ENCODE data around the gene PCK1. TPM values are rescaled to one million over a fixed set of nuclear protein-coding genes. Genes with fewer than 3 reads are reported as not detected.
A peak's percentile ranks its signal among the peaks of the same experiment; 100 is the strongest.

PCK1 gene
- total RNA-seq, 2 experiments from 2014 or later: not detected

- Mint-ChIP-seq H3K36me3 (ENCODE audit: low read depth) (no peaks in the 10 kb centered on the region), H3K9me3 (no peaks in the 10 kb centered on the region), H3K27ac (no peak overlapping the region), H3K27me3 (no peaks in the 10 kb centered on the region), H3K4me3 (no peak overlapping the region), H3K4me1 (ENCODE audit: low read depth) (peaks cover 6% of the 10 kb centered on the region)
- ChIA-PET CTCF (no interaction called here), POLR2A (no interaction called here)
- intact Hi-C loops (cut with micrococcal nuclease): no loop called here
- TF ChIP-seq CTCF (IDR thresholded peaks at IDR 0.05): no peak
- DNase-seq: no peak
- ATAC-seq: no peak
Measured at GRCh38 chr20:57525328-57526086, 35.4 kb upstream of the PCK1 start.

GRCh38 chr20:57526087-57526884 lies 34.6 kb upstream of the PCK1 start:
- Mint-ChIP-seq H3K4me1 (ENCODE audit: low read depth) (peaks cover 6% of the 10 kb centered on the region), H3K4me3 (no peak overlapping the region), H3K36me3 (ENCODE audit: low read depth) (no peaks in the 10 kb centered on the region), H3K27me3 (no peaks in the 10 kb centered on the region), H3K27ac (no peak overlapping the region), H3K9me3 (no peaks in the 10 kb centered on the region)
- DNase-seq: peak; percentile 67
- ChIA-PET POLR2A (no interaction called here), CTCF (no interaction called here)
- TF ChIP-seq CTCF (IDR thresholded peaks at IDR 0.05): peak; percentile 22
- intact Hi-C loops (cut with micrococcal nuclease): no loop called here
- ATAC-seq: peak; percentile 56

- Mint-ChIP-seq H3K27ac (no peak overlapping the region), H3K4me3 (no peak overlapping the region), H3K27me3 (no peaks in the 10 kb centered on the region)
Measured at GRCh38 chr20:57526885-57527460, 33.9 kb upstream of the PCK1 start.

GRCh38 chr20:57527728-57528127 lies 33.2 kb upstream of the PCK1 start:
- H3K27ac Mint-ChIP-seq: no peak overlapping the region
- no peaks in the 10 kb centered on the region for H3K9me3 Mint-ChIP-seq
- ChIA-PET CTCF (interaction anchor here (0.8 to 1.3 kb wide), 5 partner anchors 11 to 68 kb away, joined by 3 to 4 read pairs (median 3); no protein-coding TSS in a partner anchor), POLR2A (no interaction called here)
- H3K36me3 Mint-ChIP-seq (ENCODE audit: low read depth): no peaks in the 10 kb centered on the region
- intact Hi-C loops (cut with micrococcal nuclease): no loop called here
- DNase-seq (no peak), ATAC-seq (no peak)
- no peak overlapping the region for H3K4me3 Mint-ChIP-seq
- no peak for TF ChIP-seq CTCF (IDR thresholded peaks at IDR 0.05)
- H3K4me1 Mint-ChIP-seq (ENCODE audit: low read depth): peaks cover 3% of the 10 kb centered on the region
- H3K27me3 Mint-ChIP-seq: no peaks in the 10 kb centered on the region

More at GRCh38 chr20:57526885-57527460, 33.9 kb upstream of the PCK1 start:
- no peak for ATAC-seq
- ChIA-PET POLR2A (no interaction called here), CTCF (interaction anchor here (0.8 to 1.3 kb wide), 4 partner anchors 11 to 68 kb away, joined by 3 to 4 read pairs (median 3); no protein-coding TSS in a partner anchor)
- Mint-ChIP-seq H3K36me3 (ENCODE audit: low read depth) (no peaks in the 10 kb centered on the region), H3K9me3 (no peaks in the 10 kb centered on the region), H3K4me1 (ENCODE audit: low read depth) (peaks cover 6% of the 10 kb centered on the region)
- peak; percentile 11 for TF ChIP-seq CTCF (IDR thresholded peaks at IDR 0.05)
- intact Hi-C loops (cut with micrococcal nuclease): no loop called here
- no peak for DNase-seq

Data from activated CD8-positive, alpha-beta T cell treated with anti-CD3 and anti-CD28 coated beads for 36 hours (primary cell).